ENCODE measurements around the gene KAT5. TPM values are rescaled to one million over a fixed set of nuclear protein-coding genes. Genes with fewer than 3 reads are reported as not detected.
"Not testable (repeated sequence)": the region's sequence is repeated elsewhere in the genome, so short reads cannot be mapped to it uniquely, and the experiment has no call there.

KAT5 gene
- total and polyA plus RNA-seq, 2 donors (not counting 3 experiments of a cell fraction or from before 2014, with no cell fraction given) = 35.8 to 48.8 TPM

- no peak for DNase-seq (ENCODE audit: low read depth, low spot score)
- H3K4me1 ChIP-seq (ENCODE audit: control insufficient read depth, extremely low read depth, insufficient read depth, low read length) = no peaks in the 10 kb centered on the region
- H3K9ac ChIP-seq (replicated peaks; ENCODE audit: extremely low read depth, insufficient read depth, low read length) = no peak overlapping the region
- H3K9me1 ChIP-seq (replicated peaks; ENCODE audit: control insufficient read depth, extremely low read depth, insufficient read depth, low read length) = no peaks in the 10 kb centered on the region
- TF ChIP-seq CTCF (IDR thresholded peaks at IDR 0.05; ENCODE audit: extremely low read depth in 1 of 2, insufficient read depth in 1 of 2, low read depth in 1 of 2, low read length in 2 of 2) (no peak), FOS (IDR thresholded peaks at IDR 0.05; ENCODE audit: borderline replicate concordance, insufficient read depth, low read length) (no peak), GATA2 (IDR thresholded peaks at IDR 0.05; ENCODE audit: insufficient read depth, insufficient read length, low read depth, low read length) (no peak), JUN (IDR thresholded peaks at IDR 0.05; ENCODE audit: borderline replicate concordance, insufficient read depth, insufficient read length, low read depth) (no peak), MYC (IDR thresholded peaks at IDR 0.05; ENCODE audit: low read depth, low read length) (no peak), POLR2AphosphoS5 (IDR thresholded peaks at IDR 0.05; ENCODE audit: insufficient read depth, low read depth, low read length) (no peak), MAX (IDR thresholded peaks at IDR 0.05; ENCODE audit: insufficient read depth, insufficient read length) (no peak), EZH2 (IDR thresholded peaks at IDR 0.05; ENCODE audit: borderline replicate concordance, low read depth, low read length, severe bottlenecking) (no peak), POLR2A (IDR thresholded peaks at IDR 0.05; ENCODE audit: low read depth, low read length) (no peak)
- no peak for FAIRE-seq
- H3K4me3 ChIP-seq (replicated peaks in 1 of 3; ENCODE audit: insufficient read depth in 1 of 3, low read depth in 1 of 3, low read length in 3 of 3) = no peak overlapping the region
- peaks cover 11% of the 10 kb centered on the region in 2 experiments for H3K27me3 ChIP-seq (ENCODE audit: control insufficient read depth in 2 of 2, insufficient read depth in 2 of 2, low read length in 2 of 2)
- H3K79me2 ChIP-seq (ENCODE audit: control insufficient read depth, insufficient read depth, low read length) = no peaks in the 10 kb centered on the region
- H3K36me3 ChIP-seq (ENCODE audit: control insufficient read depth in 2 of 2, extremely low read depth in 1 of 2, insufficient read depth in 2 of 2, low read length in 2 of 2) = no peaks in the 10 kb centered on the region
- no peaks in the 10 kb centered on the region for H3K9me3 ChIP-seq (replicated peaks; ENCODE audit: control insufficient read depth, insufficient read depth, low read length)
- H2AFZ ChIP-seq (ENCODE audit: low read depth, low read length) = no peak overlapping the region
- intact Hi-C loops (cut with micrococcal nuclease) (no loop called here), dilution Hi-C loops (cut with MboI; ENCODE audit: extremely low pct_ligation_motif_present, low sequenced_read_pairs) (no loop called here)
- H4K20me1 ChIP-seq (replicated peaks; ENCODE audit: control insufficient read depth, extremely low read depth, insufficient read depth, low read length) = no peaks in the 10 kb centered on the region
- ChIA-PET CTCF (interaction anchor here (0.9 to 3.4 kb wide), 2 partner anchors 14 to 26 kb away, joined by 3 to 10 read pairs; no protein-coding TSS in a partner anchor), POLR2A (no interaction called here)
- H3K4me2 ChIP-seq (ENCODE audit: insufficient read depth, low read length) = no peak overlapping the region
- no peak overlapping the region for H3K27ac ChIP-seq (ENCODE audit: insufficient read depth, low read depth, low read length)
- no TSS peak for BruUV-seq (replicated peaks)
Observed at GRCh38 chr11:65680192-65680743, 31.8 kb upstream of the KAT5 start.

- H3K36me3 ChIP-seq (ENCODE audit: control insufficient read depth in 2 of 2, extremely low read depth in 1 of 2, insufficient read depth in 2 of 2, low read length in 2 of 2); H3K4me1 ChIP-seq (ENCODE audit: control insufficient read depth, extremely low read depth, insufficient read depth, low read length); H3K9me3 ChIP-seq (replicated peaks; ENCODE audit: control insufficient read depth, insufficient read depth, low read length); H3K4me3 ChIP-seq (replicated peaks in 1 of 3; ENCODE audit: insufficient read depth in 1 of 3, low read depth in 1 of 3, low read length in 3 of 3); H4K20me1 ChIP-seq (replicated peaks; ENCODE audit: control insufficient read depth, extremely low read depth, insufficient read depth, low read length); DNase-seq (ENCODE audit: low read depth, low spot score); H3K27ac ChIP-seq (ENCODE audit: insufficient read depth, low read depth, low read length); BruUV-seq (replicated peaks); H3K4me2 ChIP-seq (ENCODE audit: insufficient read depth, low read length); H3K79me2 ChIP-seq (ENCODE audit: control insufficient read depth, insufficient read depth, low read length); FAIRE-seq; H2AFZ ChIP-seq (ENCODE audit: low read depth, low read length); H3K9me1 ChIP-seq (replicated peaks; ENCODE audit: control insufficient read depth, extremely low read depth, insufficient read depth, low read length); H3K9ac ChIP-seq (replicated peaks; ENCODE audit: extremely low read depth, insufficient read depth, low read length); dilution Hi-C loops (cut with MboI; ENCODE audit: extremely low pct_ligation_motif_present, low sequenced_read_pairs); POLR2A ChIA-PET; intact Hi-C loops (cut with micrococcal nuclease): not testable (repeated sequence)
- CTCF ChIA-PET = interaction anchor here (0.7 kb wide), 1 partner anchor 17 kb away, joined by 3 read pairs; no protein-coding TSS in a partner anchor
- H3K27me3 ChIP-seq (ENCODE audit: control insufficient read depth in 2 of 2, insufficient read depth in 2 of 2, low read length in 2 of 2) = peaks cover 11 to 16% of the 10 kb centered on the region in 2 experiments
Observed at GRCh38 chr11:65683480-65683879, 28.6 kb upstream of the KAT5 start.

All from endothelial cell of umbilical vein (primary cell).